AG04449 (cell line): ENCODE results near the gene SMIM38.

Experiments
- CTCF ChIA-PET: fragments of 350-600 bp; formaldehyde crosslinking; extraction: SDS; loops from one replicate; lab custom pipeline; 2021; ENCODE audit warnings: antibody characterized with exemption; lab: Yijun Ruan, JAX
- POLR2A ChIA-PET: fragments of 400-600, 350-600 bp; formaldehyde crosslinking; extraction: SDS; loops from one replicate; lab custom pipeline; 2020; ENCODE audit warnings: antibody characterized with exemption, inconsistent platforms; lab: Yijun Ruan, JAX
- DNase-seq: peaks from one replicate; pipeline ENCODE4 v3.0.0-alpha.2; 2010; ENCODE audit warnings: low read depth, low spot score
- H3K4me3 ChIP-seq: 2 replicates; pipeline ENCODE4 v1.5.1; 2011; ENCODE audit warnings: low read depth, mild to moderate bottlenecking, control low read depth, low read length
- CTCF ChIP-seq: IDR thresholded peaks from one replicate; pipeline ENCODE4 v1.5.1; 2011; ENCODE audit warnings: mild to moderate bottlenecking, moderate library complexity, low read length, control low read depth, inconsistent platforms; ENCODE audit not compliant: insufficient read depth; ENCODE audit errors: missing control alignments

The SMIM38 gene

GRCh38 chr11:69193151-69193550 is 37.4 kb downstream of the SMIM38 start:
- no peak for TF ChIP-seq CTCF
- POLR2A ChIA-PET: no interaction called here
- H3K4me3 ChIP-seq: no peak overlapping the region
- no peak for DNase-seq
- CTCF ChIA-PET: interaction anchor here (1.1 to 1.4 kb wide), 3 partner anchors 10 to 61 kb away, joined by 3 to 4 read pairs (median 3); no protein-coding TSS in a partner anchor

- ChIA-PET CTCF (interaction anchor here (1.1 to 1.4 kb wide), 2 partner anchors 11 kb away, joined by 3 read pairs; no protein-coding TSS in a partner anchor), POLR2A (interaction anchor here (0.7 kb wide), 1 partner anchor 106 kb away, joined by 3 read pairs; no protein-coding TSS in a partner anchor)
- H3K4me3 ChIP-seq: no peak overlapping the region
- no peak for DNase-seq
- TF ChIP-seq CTCF: no peak
These were observed 37.9 kb downstream of the SMIM38 start for GRCh38 chr11:69193629-69194028.

- no peak overlapping the region for H3K4me3 ChIP-seq
- CTCF ChIA-PET: interaction anchor here (1.4 kb wide), 1 partner anchor 12 kb away, joined by 3 read pairs; no protein-coding TSS in a partner anchor
- no peak for TF ChIP-seq CTCF
- DNase-seq: no peak
- POLR2A ChIA-PET: no interaction called here
These were observed 38.7 kb downstream of the SMIM38 start for GRCh38 chr11:69194396-69194795.

- H3K4me3 ChIP-seq: no peak overlapping the region
- no peak for TF ChIP-seq CTCF
- ChIA-PET POLR2A (no interaction called here), CTCF (no interaction called here)
- no peak for DNase-seq
These were observed 39.2 kb downstream of the SMIM38 start for GRCh38 chr11:69194956-69195355.

- DNase-seq: no peak
- no peak overlapping the region for H3K4me3 ChIP-seq
- POLR2A ChIA-PET: no interaction called here
- CTCF ChIA-PET: no interaction called here
- no peak for TF ChIP-seq CTCF
These were observed 40.4 kb downstream of the SMIM38 start for GRCh38 chr11:69195824-69196782.

GRCh38 chr11:69196783-69197169 is 41.0 kb downstream of the SMIM38 start:
- H3K4me3 ChIP-seq: no peak overlapping the region
- TF ChIP-seq CTCF: no peak
- DNase-seq: no peak
- CTCF ChIA-PET: interaction anchor here (0.8 to 1.1 kb wide), 2 partner anchors 44 to 65 kb away, joined by 3 to 4 read pairs; no protein-coding TSS in a partner anchor
- POLR2A ChIA-PET: no interaction called here
